PC-9 (cell line): ENCODE data around the gene NCOA4. TPM values are rescaled to one million over a fixed set of nuclear protein-coding genes. Genes with fewer than 3 reads are reported as not detected.
A peak's percentile ranks its signal among the peaks of the same experiment; 100 is the strongest.

Experiments used
- BruUV-seq: library from RNA; stranded (reverse); fragments of 400-500 nt; replicated peaks from 2 replicates; lab custom pipeline; 2021; lab: Mats Ljungman, UMichigan
- CTCF ChIA-PET: fragments of 300-600 bp; sonication (Branson Sonifier 250); formaldehyde crosslinking; loops from one replicate; lab custom pipeline; 2022; ENCODE audit warnings: antibody characterized with exemption; lab: Charles Lee
- POLR2A ChIA-PET: fragments of 300-600 bp; sonication (Branson Sonifier 250); formaldehyde crosslinking; loops from one replicate; lab custom pipeline; 2022; ENCODE audit warnings: antibody characterized with exemption; ENCODE audit not compliant: unreplicated experiment; lab: Charles Lee
- DNase-seq, 2 experiments: peaks; one replicate each; pipeline versions ENCODE4 v3.0.0 to v3.0.0-alpha.2; 2015 to 2022; ENCODE audit warnings: mixed read lengths in 1 of 2
- H2AFZ ChIP-seq: fragments of 200-600 bp; sonication (generic); 2 replicates; pipeline ENCODE4 v1.8.1; 2017; ENCODE audit warnings: antibody characterized with exemption
- H3F3A ChIP-seq: fragments of 200-600 bp; sonication (generic); 2 replicates; pipeline ENCODE4 v1.8.1; 2017; ENCODE audit warnings: antibody characterized with exemption, mild to moderate bottlenecking, low read depth; ENCODE audit not compliant: insufficient read depth
- H3K27ac ChIP-seq: fragments of 200-600 bp; sonication (generic); 2 replicates; pipeline ENCODE4 v1.6.1; 2016; ENCODE audit warnings: mixed run types
- H3K27me3 ChIP-seq: fragments of 200-600 bp; sonication (generic); 2 replicates; pipeline ENCODE4 v1.6.1; 2016; ENCODE audit warnings: low read depth, mixed run types; ENCODE audit not compliant: insufficient read depth
- H3K36me3 ChIP-seq: fragments of 200-600 bp; sonication (generic); 2 replicates; pipeline ENCODE4 v1.6.1; 2016; ENCODE audit warnings: low read depth, mixed run types
- H3K4me1 ChIP-seq: fragments of 200-600 bp; sonication (generic); replicated peaks from 2 replicates; pipeline ENCODE4 v1.6.1; 2016; ENCODE audit warnings: mixed run types; ENCODE audit not compliant: insufficient read depth
- H3K4me2 ChIP-seq: fragments of 200-600 bp; sonication (generic); 2 replicates; pipeline ENCODE4 v1.6.1; 2017; ENCODE audit warnings: mixed run types
- H3K4me3 ChIP-seq: fragments of 200-600 bp; sonication (generic); 2 replicates; pipeline ENCODE4 v1.6.1; 2016; ENCODE audit warnings: mixed run types
- H3K79me2 ChIP-seq: fragments of 200-600 bp; sonication (generic); 2 replicates; pipeline ENCODE4 v1.6.1; 2017; ENCODE audit warnings: low read depth, mixed run types
- H3K9me2 ChIP-seq: fragments of 200-600 bp; sonication (generic); 2 replicates; pipeline ENCODE4 v1.8.1; 2017; ENCODE audit warnings: mild to moderate bottlenecking; ENCODE audit not compliant: insufficient read depth
- H3K9me3 ChIP-seq: fragments of 200-600 bp; sonication (generic); 2 replicates; pipeline ENCODE4 v1.8.1; 2016; ENCODE audit warnings: low read depth; ENCODE audit not compliant: insufficient read depth
- H4K20me1 ChIP-seq: fragments of 200-600 bp; sonication (generic); 2 replicates; pipeline ENCODE4 v1.8.1; 2017; ENCODE audit not compliant: insufficient read depth
- EZH2 ChIP-seq: fragments of 200-600 bp; sonication (generic); IDR thresholded peaks from 2 replicates; pipeline ENCODE4 v1.8.0; 2017; ENCODE audit warnings: antibody characterized with exemption, low read depth
- intact Hi-C: fragments of 100-400 bp; cut with micrococcal nuclease; formaldehyde crosslinking; loops from one replicate; pipeline ENCODE4 v1.10.0; 2022; ENCODE audit not compliant: unreplicated experiment
- total RNA-seq: library from RNA; stranded (reverse); gene quantifications from 2 replicates; pipeline ENCODE4 v1.2.3, GENCODE V29; 2021
- TF ChIP-seq, protein P1 (sequence below): fragments of 200-600 bp; sonication (generic); conservative IDR thresholded peaks from 2 replicates; pipeline ENCODE4 v1.6.1; 2017; ENCODE audit warnings: mixed run types, antibody characterized with exemption, mild to moderate bottlenecking, moderate library complexity

The NCOA4 gene
- total RNA-seq, 1 experiment from 2014 or later: 143 TPM

DNA sequence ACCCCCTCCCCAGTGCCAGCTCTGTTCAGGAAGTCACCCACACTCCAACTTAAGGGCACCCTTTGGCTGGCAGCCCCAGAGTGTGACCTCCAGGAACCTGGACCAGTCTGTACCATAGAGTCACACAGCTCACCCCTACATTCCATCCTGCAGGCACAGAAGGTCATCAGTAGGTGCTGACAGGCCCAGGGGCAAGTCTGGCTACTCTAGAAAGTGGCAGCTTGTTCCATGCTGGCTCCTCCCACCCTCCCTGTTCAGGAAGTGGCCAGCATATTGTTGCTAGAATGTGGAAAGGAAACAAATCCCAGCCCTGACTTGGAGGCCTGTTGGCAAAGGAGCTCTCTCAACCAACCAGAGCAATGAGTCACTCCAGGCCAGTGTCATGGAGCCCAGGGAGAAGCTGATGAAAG lies 3.2 kb upstream of the NCOA4 start:
- H3K9me3 ChIP-seq: no peaks in the 10 kb centered on the region
- 0 out of 2 replicates have a peak, but pooled peaks cover 6% of the 10 kb centered on the region for H4K20me1 ChIP-seq
- ChIA-PET CTCF (no interaction called here), POLR2A (no interaction called here)
- H3K4me1 ChIP-seq: peaks cover 32% of the 10 kb centered on the region
- no peak overlapping the region for H3K4me2 ChIP-seq
- no peaks in the 10 kb centered on the region for H3K27me3 ChIP-seq
- TF ChIP-seq EZH2: no peak
- TF ChIP-seq, protein P1, sequence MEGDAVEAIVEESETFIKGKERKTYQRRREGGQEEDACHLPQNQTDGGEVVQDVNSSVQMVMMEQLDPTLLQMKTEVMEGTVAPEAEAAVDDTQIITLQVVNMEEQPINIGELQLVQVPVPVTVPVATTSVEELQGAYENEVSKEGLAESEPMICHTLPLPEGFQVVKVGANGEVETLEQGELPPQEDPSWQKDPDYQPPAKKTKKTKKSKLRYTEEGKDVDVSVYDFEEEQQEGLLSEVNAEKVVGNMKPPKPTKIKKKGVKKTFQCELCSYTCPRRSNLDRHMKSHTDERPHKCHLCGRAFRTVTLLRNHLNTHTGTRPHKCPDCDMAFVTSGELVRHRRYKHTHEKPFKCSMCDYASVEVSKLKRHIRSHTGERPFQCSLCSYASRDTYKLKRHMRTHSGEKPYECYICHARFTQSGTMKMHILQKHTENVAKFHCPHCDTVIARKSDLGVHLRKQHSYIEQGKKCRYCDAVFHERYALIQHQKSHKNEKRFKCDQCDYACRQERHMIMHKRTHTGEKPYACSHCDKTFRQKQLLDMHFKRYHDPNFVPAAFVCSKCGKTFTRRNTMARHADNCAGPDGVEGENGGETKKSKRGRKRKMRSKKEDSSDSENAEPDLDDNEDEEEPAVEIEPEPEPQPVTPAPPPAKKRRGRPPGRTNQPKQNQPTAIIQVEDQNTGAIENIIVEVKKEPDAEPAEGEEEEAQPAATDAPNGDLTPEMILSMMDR: no peak
- peak overlapping the region; percentile 15 for H3K27ac ChIP-seq
- H3K4me3 ChIP-seq: no peak overlapping the region
- peak; percentile 69 to 81 for DNase-seq
- no peaks in the 10 kb centered on the region for H3K36me3 ChIP-seq
- H2AFZ ChIP-seq: 0 out of 2 replicates have a peak overlapping the region, but pooled peaks have one; percentile 14
- H3F3A ChIP-seq: no peaks in the 10 kb centered on the region
- intact Hi-C loops: loop anchor here (5.0 kb wide), 1 partner anchor 796 kb away; no protein-coding TSS in a partner anchor
- no TSS peak for BruUV-seq
- peaks cover 16% of the 10 kb centered on the region for H3K79me2 ChIP-seq
- H3K9me2 ChIP-seq: no peaks in the 10 kb centered on the region

DNA sequence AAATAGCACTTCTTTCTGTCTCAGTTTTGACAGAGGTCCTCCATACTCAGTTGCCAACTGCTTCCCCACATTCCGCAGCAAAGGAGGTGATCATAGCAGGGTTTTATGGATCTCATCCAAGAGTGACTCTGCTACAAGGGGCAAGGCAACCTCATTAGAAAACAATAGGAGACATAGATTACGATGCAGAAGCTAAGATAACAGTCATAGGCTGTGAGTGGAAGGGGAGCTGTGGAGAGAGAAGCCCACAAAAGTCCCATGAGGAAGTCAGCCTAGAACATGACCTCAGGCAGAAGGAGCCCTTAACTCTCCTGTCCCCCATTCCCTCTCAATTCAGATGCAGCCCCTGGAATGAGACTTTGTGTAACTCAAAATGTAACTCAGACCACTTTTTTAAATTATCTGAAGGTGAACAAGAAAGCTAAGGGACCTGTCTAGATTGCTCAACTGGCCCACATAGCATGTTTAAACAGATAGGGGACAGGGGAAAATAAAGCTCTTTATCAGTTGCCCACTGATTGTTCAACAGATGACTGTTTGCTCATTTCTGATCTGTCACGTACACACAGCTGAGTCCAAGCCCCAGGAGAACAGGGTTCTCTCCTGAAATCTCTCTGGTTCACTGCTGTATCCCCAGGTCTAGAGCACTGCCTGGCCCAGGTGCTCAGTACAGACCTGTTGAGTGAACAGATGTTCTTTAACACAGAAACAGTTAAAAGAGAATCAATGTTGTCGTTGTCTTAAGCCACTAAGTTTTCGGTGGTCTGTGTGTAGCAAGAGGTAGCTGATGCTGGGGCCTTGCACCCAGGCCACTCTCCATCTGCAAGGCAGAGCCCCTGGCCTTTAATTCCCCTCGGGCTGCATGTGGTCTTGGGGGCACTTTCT lies 1.5 kb upstream of the NCOA4 start:
- TF ChIP-seq EZH2: no peak
- TF ChIP-seq, protein P1: no peak
- Histone ChIP-seq H3K4me1 (peaks cover 39% of the 10 kb centered on the region), H3K27me3 (no peaks in the 10 kb centered on the region), H3K36me3 (0 out of 2 replicates have a peak, but pooled peaks cover 6% of the 10 kb centered on the region), H3F3A (no peaks in the 10 kb centered on the region), H3K27ac (no peak overlapping the region), H2AFZ (no peak overlapping the region; the same call in 1 of the 2 replicates), H3K9me3 (no peaks in the 10 kb centered on the region), H3K79me2 (peaks cover 33% of the 10 kb centered on the region), H4K20me1 (peaks cover 21% of the 10 kb centered on the region), H3K9me2 (no peaks in the 10 kb centered on the region), H3K4me2 (no peak overlapping the region), H3K4me3 (no peak overlapping the region)
- intact Hi-C loops: loop anchor here (5.0 kb wide), 1 partner anchor 795 kb away; no protein-coding TSS in a partner anchor
- ChIA-PET POLR2A (no interaction called here), CTCF (no interaction called here)
- DNase-seq: no peak
- no TSS peak for BruUV-seq

DNA sequence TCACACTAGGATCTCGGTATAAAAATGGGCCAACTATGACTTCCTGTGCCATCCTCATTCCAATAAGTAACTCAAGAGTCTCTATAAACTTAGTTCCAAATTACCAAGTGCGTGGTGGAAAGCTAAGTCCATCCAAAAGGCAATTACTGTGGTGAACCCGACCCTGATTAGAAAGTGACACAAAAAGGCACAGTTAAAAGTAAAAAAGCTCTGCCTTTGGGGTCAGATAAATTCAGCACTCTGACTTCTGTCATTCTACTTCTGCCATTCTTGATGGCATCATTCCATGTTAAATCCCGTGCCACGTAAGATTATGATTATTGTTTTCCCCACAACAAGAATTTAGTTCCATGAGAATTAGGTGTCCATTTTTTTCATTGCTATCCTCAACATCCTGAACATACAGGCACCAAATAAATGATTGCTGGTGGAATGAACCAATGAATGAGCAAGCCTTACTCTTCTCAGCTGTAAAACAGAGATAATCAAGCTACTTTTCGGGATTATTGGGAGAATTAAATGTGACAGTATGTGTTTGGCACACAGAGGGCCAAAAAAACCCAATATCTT lies 877 bp downstream of the NCOA4 start:
- Histone ChIP-seq H3K79me2 (peaks cover 57% of the 10 kb centered on the region), H3K27me3 (no peaks in the 10 kb centered on the region), H3K9me2 (no peaks in the 10 kb centered on the region), H4K20me1 (peaks cover 44% of the 10 kb centered on the region), H3K27ac (peak overlapping the region; percentile 62), H3K9me3 (no peaks in the 10 kb centered on the region), H3K36me3 (0 out of 2 replicates have a peak, but pooled peaks cover 6% of the 10 kb centered on the region), H3K4me1 (peaks cover 28% of the 10 kb centered on the region), H2AFZ (peak overlapping the region; percentile 80), H3K4me2 (peak overlapping the region; percentile 94), H3K4me3 (peak overlapping the region; percentile 97), H3F3A (peaks cover 4% of the 10 kb centered on the region)
- TF ChIP-seq EZH2: no peak
- TF ChIP-seq, protein P1: no peak
- POLR2A ChIA-PET: no interaction called here
- no peak for DNase-seq
- CTCF ChIA-PET: no interaction called here
- BruUV-seq: TSS peak; percentile 46
- intact Hi-C loops: loop anchor here (5.0 to 10.0 kb wide), 3 partner anchors 565 to 792 kb away; no protein-coding TSS in a partner anchor
